Caki2 (cell line): ENCODE results near the gene PLEKHH3. TPM values are rescaled to one million over a fixed set of nuclear protein-coding genes. Genes with fewer than 3 reads are reported as not detected.

Source experiments
- total RNA-seq: library from RNA; depleted of rRNA; stranded (reverse); fragments of >200 nt; shearing (Covaris generic); gene quantifications from 2 replicates; pipeline ENCODE4 v1.2.3, GENCODE V29; 2014; ENCODE audit warnings: low replicate concordance; rRNA removed

The PLEKHH3 gene
- total RNA-seq, 1 experiment from 2014 or later, result 20.5 TPM

Other genes starting within 250 kb of the PLEKHH3 start
- gene ATP6V0A1, start 218.1 kb downstream of the PLEKHH3 start, total RNA-seq, result 42.0 and 49.6 TPM in 2 replicates
- gene NAGLU, start 140.8 kb downstream of the PLEKHH3 start, total RNA-seq, result 53.9 and 64.5 TPM in 2 replicates
- not detected in 2 replicates for gene HSD17B1, start 124.1 kb downstream of the PLEKHH3 start, total RNA-seq
- gene COASY, start 114.8 kb downstream of the PLEKHH3 start, total RNA-seq, result 24.0 and 29.5 TPM in 2 replicates
- gene MLX, start 109.9 kb downstream of the PLEKHH3 start, total RNA-seq, result 13.0 and 21.9 TPM in 2 replicates
- 3.4 and 8.6 TPM in 2 replicates for gene PSMC3IP, start 99.3 kb downstream of the PLEKHH3 start, total RNA-seq
- gene RETREG3, start 67.6 kb downstream of the PLEKHH3 start, total RNA-seq, result 50.5 and 90.2 TPM in 2 replicates
- 74.8 and 76.6 TPM in 2 replicates for gene TUBG1, start 67.3 kb downstream of the PLEKHH3 start, total RNA-seq
- gene TUBG2, start 17.7 kb downstream of the PLEKHH3 start, total RNA-seq, result 3.1 and 6.7 TPM in 2 replicates
- not detected in 2 replicates for gene CCR10, start 4.8 kb upstream of the PLEKHH3 start, total RNA-seq
- 2.0 and 3.2 TPM in 2 replicates for gene CNTNAP1, start 5.5 kb upstream of the PLEKHH3 start, total RNA-seq
- gene EZH1, start 68.0 kb upstream of the PLEKHH3 start, total RNA-seq, result 8.2 and 21.3 TPM in 2 replicates
- not detected in 2 replicates for gene RAMP2, start 84.2 kb upstream of the PLEKHH3 start, total RNA-seq
- 123 and 179 TPM in 2 replicates for gene VPS25, start 96.5 kb upstream of the PLEKHH3 start, total RNA-seq
- gene WNK4, start 103.6 kb upstream of the PLEKHH3 start, total RNA-seq, result not detected in 2 replicates
- gene COA3, start 121.7 kb upstream of the PLEKHH3 start, total RNA-seq, result 211 and 246 TPM in 2 replicates
- 0.09 TPM in 1 of 2 replicates, not detected in the other for gene CNTD1, start 121.9 kb upstream of the PLEKHH3 start, total RNA-seq
- gene BECN1, start 147.3 kb upstream of the PLEKHH3 start, total RNA-seq, result 107 and 132 TPM in 2 replicates
- gene PSME3, start 156.4 kb upstream of the PLEKHH3 start, total RNA-seq, result 61.1 and 83.1 TPM in 2 replicates
- 0.38 TPM in 1 of 2 replicates, not detected in the other for gene AOC2, start 167.6 kb upstream of the PLEKHH3 start, total RNA-seq
- 0.17 TPM in 1 of 2 replicates, not detected in the other for gene AOC3, start 174.2 kb upstream of the PLEKHH3 start, total RNA-seq
- gene G6PC1, start 223.8 kb upstream of the PLEKHH3 start, total RNA-seq, result not detected in 2 replicates